Right ventricle myocardium superior (tissue), 1 donor: ENCODE results near the gene CCDC187. TPM values are rescaled to one million over a fixed set of nuclear protein-coding genes. Genes with fewer than 3 reads are reported as not detected.

Experiments
- ATAC-seq: fragments of 200-7000 bp; cut with Tn5 transposase; one replicate; pipeline ENCODE4 v1.9.1; 2020; ENCODE audit warnings: mild to moderate bottlenecking; ENCODE audit not compliant: poor library complexity
- DNase-seq: peaks from one replicate; pipeline ENCODE4 v3.0.0-alpha.2; 2020
- intact Hi-C: fragments of 100-400 bp; cut with DNase I; formaldehyde crosslinking; loops from one replicate; pipeline ENCODE4 v1.11.2; 2022
- total RNA-seq: library from RNA; stranded (reverse); fragmentation: NEBNext Ultra II Directional; extraction: Animal tissue kit (Norgen Biotek cat#: 25700); gene quantifications from one replicate; pipeline ENCODE4 v1.2.1, GENCODE V29; 2021
- donor health status: DM: no; HTN: yes; CAD: no; lungs with severe emphysema.

Gene CCDC187
- total RNA-seq, 1 donor from 2014 or later, result not detected

DNA sequence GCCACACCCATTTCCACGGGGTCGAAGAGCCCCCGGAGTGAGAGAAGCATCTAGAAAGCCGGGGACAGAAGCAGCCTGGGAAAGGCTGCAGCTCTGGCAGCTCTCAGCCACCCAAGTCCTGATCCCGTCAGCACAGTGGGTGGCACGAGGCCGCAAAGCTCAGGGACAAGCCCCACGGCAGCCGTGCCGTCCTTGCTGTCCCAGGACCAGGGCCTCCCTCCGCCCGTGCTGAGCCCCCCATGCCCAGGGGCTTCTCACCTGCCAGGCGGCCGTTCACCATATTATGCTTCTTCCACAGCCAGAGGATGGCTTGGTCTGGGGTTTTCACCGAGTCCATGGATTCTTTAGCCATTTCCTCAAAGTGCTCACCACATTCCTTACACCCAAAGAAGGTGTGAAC lies 92.9 kb downstream of the CCDC187 start:
- ATAC-seq (no peak), DNase-seq (no peak)
- intact Hi-C loops, result no loop called here

DNA sequence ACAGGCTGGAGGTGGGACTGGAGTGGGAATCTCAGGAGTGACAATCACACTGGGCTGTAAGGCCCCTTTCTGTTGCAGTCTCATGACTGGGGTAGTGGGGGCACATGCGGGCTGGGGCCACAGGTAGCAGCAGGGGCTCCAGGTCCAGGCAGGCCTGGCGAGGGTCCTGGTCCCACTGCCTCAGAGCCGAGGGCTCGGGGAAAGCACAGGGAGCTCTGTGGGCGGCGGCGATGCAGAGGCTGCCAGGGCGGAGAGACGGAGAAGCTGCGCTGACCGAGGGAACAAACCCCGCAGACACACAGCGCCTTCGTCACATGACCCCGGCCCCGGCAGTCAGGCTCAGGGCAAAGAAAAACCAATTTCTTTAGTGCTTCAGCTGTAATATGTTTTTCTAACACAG lies 93.6 kb downstream of the CCDC187 start:
- ATAC-seq, result no peak
- DNase-seq, result no peak
- intact Hi-C loops, result no loop called here

DNA sequence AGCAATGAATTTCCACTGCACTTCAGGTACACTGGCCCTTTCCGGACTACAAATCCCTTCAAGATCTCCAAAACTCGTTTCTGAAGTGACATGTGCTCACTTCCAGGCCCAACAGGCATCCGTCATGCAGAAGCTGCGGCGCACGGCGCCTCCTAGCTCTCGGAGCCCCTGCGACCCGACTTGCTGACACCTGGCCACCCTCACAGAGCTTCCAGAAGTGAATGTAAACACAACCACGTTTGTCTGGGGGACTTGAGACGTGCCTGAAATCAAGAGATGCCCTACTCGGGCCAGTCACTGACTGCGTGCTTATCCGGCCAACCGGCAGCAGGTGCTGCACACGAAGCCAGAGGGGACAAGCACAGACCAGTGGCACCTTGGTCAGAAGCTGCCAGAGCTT lies 94.1 kb downstream of the CCDC187 start:
- no peak for DNase-seq
- no peak for ATAC-seq
- intact Hi-C loops, result no loop called here

DNA sequence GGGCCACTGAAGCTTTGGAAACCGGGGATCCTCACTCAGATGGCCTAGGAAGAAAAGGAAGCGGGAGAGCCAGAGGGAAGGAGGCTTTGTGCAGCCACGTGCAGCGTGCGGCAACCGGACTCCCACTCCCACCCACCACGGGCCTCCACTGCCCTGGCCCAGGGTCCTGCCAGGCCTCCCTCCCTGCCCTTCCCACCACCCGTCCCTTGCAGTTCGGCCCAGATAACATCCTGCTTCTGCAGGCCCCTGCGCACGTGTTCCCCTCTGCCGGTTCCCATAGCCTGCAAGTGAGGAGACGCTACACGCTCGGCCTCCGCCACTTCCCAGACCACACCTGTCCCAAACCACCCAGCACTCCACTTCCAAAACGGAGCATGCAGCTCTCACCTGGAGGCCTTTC lies 94.7 kb downstream of the CCDC187 start:
- no peak for DNase-seq
- ATAC-seq, result no peak
- intact Hi-C loops, result no loop called here

DNA sequence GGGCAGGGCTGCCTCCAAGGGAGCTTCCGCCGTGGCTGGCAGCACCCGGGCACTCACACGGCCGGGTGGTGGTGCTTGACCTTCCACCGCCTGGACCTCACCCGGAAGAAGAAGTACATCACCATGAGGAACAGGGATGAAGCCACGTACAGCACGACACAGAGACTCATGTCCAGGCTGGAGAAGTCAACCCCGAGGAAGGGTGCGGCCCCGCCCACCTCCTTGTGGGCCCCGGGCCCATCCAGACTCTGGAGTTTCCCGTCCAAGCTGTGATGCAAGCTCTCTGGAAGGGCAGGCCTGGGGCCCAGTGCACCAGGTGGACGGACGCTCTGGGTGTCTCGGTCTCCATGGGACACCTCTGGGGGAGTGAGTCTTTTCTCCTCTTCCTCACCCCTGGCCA lies 95.2 kb downstream of the CCDC187 start:
- ATAC-seq, result no peak
- no peak for DNase-seq
- intact Hi-C loops, result no loop called here

DNA sequence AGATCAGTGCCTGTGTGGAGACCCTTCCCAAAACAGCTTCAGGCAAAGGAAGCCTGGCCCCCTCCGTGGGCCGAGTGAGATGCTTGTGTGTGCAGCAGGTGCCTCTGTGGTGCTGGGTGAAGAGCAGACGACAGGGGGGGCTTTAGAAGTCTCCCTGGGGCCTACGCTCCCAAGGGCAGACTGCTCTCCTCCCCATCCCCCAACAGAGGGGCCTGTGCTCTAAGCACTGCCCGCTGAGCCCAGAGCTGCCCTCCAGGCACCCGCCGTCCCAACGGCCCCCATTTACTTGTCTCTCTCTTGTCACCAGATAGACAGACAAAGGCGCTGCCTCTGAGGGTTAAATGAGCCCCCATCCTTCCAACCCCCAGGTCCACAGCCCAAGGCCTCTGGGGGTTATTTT lies 96.3 kb downstream of the CCDC187 start:
- ATAC-seq (no peak), DNase-seq (no peak)
- intact Hi-C loops, result no loop called here

DNA sequence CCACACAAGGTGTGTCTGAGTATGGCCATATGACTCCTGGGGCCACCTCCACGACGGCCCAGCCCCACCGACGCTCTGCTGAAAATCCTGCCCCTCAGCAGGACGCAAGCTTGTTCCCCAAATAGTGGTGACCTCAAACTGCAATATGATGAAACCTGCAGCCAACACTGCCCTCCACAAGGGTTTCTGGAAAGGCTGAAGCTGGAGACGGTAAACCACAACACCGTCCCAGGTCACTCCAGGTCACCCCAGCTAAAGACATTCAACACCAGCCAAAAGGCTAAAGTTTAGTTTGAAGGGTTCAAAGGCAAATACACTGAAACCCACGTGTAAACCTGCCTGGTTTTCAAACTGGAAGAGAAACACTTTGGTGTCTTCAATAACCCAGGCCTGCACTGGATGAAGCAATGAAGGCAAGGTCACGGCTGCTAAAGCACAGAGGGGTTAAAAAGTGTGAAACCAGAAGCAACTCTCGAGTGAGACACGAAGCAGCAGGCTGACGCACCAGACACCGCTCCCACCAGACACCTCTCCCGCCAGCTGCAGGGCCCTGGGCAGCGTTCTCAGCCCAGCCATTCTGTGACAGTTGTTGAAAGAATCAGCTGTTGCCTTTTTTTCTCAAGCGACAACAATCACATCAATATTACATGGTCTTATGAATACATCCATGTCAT lies 97.2 kb downstream of the CCDC187 start:
- DNase-seq, result no peak
- intact Hi-C loops, result no loop called here
- no peak for ATAC-seq

DNA sequence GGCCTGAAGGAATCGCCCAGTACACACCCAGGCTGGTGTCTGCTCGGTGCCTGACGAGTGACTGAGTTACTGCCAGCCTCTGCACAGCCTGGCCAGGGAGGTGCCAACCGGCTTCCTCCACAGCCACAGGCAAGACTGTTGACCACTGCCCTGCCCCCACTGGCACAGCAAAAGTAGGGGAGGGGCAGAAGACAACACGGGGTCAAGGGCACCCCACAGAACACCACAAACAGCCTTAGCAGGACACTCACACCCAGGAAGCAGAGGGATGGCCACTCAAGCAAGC lies 98.2 kb downstream of the CCDC187 start:
- no peak for ATAC-seq
- intact Hi-C loops, result no loop called here
- DNase-seq, result no peak

DNA sequence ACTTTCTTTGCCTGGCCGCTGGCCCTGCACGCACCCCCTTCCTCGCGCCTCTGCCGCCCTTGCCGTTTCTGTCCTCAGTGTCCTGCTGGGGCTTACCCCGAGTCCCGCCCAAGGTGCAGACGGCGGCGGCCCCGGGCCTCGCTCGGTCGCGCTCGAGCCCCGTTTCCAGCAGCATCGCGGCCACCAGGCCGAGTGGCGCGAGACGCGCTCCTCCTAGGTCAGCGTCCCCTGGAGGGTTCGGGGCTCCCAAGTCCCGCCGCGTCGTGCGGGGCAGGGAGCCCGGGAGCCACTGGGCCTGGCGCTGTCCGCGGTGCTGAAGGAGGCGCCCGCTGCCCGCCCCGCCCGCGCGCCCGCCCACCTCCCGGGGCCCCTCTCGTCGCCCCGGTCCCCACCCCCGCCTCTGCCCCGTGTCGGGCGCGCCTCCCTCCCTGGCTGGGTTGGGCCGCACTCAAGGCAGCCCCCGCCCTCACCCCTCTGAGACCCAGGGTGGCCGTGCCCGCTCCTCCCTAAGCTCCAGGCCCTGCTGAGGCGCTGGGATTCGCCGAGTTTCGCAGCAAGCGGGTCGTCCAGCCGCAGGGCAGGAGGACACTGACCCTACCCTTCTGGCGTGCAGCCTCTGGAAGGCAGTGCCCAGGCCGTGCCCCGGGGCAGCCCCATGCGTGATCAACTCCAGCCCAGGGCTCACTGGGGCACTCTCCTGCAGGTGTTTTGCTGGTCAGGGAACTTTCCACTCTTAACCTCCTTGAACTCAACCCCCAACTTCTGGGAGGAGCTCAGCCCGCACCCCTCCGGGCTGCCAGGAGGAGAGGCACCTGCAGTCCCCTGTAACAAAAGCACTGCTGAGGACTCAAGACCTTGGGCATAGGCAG lies 98.8 kb downstream of the CCDC187 start, which contains the start of gene LHX3:
LHX3 (minus strand) TSS at position 291 of the 869 bp plus-strand sequence; CDS start at position 175, 116 bp downstream.
- ATAC-seq (peak; percentile 67), DNase-seq (no peak)
- intact Hi-C loops, result no loop called here

DNA sequence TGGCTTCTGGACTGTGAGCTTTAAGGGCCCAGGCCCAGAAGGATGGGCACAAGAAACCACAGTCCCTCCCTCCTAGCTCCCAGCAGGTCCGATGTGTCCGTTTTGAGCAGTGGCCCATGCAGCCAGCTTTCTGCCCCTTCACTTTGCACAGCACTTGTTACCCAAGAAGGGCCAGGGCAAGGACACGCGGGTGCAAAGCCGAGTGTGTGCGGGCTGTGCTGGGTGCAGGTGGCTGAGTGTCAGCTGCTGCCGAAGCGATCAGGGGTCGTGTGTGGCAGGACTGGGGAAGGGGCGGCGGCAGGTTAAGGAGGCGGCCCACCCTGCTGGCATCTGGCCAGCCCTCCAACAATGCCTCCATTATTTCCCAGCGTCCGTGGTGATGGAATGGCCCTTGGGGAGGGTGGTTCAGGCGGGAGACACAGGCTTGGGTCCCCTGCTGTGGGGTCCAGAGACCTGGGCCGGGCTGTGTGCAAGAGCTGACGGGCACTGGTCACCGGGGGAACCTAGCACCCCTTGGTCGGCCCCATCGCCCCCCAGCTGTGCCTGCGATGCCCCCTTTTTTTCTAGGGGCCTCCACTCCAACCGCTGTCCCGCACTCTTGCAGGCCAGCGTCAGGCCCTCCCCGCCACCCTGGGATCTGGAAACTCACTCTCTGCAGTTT lies 99.6 kb downstream of the CCDC187 start:
- ATAC-seq, result no peak
- no peak for DNase-seq
- intact Hi-C loops, result no loop called here

DNA sequence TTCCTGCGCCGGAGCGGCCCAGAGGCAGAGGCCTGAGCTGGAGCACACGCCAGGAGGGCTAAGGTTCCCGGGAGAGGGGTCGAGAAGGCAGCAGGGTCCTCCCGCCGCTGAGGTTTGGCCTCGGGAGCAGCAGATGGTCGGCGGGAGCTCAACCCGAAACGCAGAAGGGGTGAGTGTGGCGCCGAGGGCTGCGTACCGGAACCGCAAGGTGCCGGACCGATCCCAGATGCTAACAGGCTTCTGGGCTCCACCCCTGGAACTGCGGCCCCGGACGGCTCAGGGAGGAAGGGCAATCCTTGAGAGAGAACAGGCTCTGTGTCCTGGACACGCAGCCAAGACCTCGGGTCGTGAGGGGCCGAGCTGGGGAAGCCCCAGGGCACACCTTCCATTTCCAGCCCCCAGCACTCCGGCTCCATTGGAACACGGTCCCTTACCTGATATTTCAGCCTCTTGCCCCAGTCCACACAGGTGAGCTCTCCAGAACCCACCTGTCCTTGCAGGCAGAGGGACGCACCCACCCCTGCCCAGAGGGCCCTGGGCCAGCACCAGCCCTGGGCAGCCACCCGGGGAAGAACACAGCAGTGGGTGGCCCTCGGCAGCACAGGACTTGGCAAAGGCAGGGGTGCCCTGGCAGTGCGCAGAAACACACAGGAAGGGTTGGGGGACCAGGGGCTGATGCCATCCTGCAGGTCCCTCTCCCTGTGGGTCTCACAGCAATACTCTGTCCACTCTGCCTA lies 100.3 kb downstream of the CCDC187 start:
- DNase-seq (no peak), ATAC-seq (no peak)
- intact Hi-C loops, result no loop called here

DNA sequence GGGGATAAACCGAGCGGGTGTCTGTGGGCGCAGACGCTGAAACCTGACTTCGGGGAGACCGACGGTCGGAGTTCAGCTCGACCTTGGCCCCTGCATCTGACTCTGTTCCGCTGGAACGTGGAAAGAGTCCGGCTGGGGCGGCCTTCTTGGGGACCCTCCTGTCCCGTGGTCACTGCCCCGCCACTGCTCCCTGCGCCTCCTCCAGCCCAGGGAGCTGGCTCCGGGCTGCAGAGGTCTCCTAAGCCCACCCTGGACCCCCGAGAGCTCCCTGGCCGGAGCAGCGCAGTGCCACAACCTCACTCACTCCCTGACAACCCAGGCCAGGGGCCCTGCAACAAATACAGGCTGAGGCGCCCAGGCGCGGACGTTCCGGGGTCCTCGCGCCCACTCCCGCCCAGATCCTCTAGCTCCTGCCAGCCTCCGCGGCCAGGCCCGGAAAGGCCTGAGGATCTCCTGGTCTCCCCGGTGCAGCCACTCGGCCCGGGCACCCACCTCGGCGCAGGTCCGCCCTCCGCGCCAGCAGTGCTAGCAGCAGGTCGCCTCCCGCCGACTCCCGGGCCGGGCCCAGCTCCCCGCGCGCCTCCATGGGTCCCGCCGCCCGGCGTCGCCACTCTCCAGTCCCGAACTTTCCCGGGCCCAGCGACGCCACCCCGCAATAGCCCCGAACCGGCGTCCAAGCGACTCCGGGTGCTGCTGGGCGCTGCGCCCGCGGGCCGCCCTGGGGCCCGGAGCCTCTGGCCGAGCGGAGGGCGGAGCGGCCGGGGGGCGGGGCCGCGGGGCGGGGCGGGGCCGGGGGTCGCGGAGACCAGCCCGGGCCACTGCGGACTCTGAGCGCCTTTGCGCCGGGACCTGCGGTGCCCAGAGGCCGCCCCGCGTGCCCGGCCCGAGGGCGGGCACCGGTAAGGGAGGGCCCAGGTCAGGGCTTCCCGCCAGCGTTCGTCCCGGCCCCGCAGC lies 101.2 kb downstream of the CCDC187 start:
- intact Hi-C loops, result no loop called here
- DNase-seq, result no peak
- no peak for ATAC-seq

DNA sequence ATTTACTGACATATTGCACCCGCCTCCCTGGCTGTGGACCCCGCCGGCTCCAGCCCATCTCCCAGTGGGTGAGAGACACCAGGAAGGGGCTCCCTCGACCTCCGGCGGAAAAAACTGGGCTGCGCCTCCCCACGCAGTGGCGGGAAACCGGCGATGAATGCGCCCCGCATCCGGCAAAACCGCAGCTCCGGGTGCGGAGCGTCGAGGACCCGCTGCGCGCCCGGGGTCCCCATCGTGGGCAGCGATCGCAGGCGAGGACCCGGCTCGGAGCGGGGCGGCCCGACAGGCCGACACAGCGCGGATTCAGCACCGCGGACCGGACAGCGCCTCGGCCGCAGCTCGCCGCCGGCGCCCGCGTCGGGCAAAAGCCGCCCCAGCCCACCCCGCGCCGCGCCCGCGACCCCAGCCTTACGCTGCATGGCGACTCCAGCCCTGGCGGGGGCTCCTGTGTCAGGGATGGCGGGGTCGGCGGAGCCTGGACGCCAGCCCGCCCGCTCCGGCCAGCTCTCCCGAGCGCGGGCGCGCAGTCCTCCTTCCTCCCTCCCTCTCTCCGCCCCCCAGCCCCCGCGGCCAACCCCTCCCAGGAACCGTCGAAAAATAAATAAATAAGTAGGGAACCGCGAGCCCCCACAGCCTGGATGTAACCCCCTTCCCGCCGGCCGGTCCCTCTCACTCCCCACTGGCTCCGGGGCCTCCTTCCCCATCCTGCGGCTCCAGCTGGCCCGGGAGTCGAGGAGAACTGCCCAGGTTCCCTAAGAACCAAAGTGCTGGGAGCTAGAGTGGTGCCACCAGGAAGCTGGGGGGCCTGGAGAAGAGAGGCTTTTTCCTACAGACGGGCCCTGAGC lies 102.1 kb downstream of the CCDC187 start:
- ATAC-seq, result peak; percentile 64
- DNase-seq, result no peak
- intact Hi-C loops, result no loop called here

DNA sequence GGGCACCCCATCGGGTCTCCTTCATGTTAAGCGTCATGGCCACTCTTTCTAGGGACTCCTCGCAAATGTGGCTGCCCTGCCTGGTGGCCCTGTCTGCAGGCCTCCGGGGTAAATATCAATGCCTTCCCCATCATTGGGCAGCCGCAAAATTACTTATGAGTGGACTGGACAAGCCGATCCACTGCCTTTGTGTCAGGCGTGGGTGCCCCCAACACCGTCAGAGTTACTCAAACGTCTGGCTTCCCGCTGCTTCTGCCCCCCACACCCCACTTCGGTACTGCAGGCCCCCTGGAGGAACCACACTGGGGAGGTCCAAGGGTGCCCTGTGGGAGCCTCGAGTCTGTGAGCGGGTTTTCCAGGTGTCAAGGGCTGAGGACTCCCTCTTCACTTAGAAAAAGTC lies 102.7 kb downstream of the CCDC187 start:
- ATAC-seq (no peak), DNase-seq (no peak)
- intact Hi-C loops, result no loop called here

DNA sequence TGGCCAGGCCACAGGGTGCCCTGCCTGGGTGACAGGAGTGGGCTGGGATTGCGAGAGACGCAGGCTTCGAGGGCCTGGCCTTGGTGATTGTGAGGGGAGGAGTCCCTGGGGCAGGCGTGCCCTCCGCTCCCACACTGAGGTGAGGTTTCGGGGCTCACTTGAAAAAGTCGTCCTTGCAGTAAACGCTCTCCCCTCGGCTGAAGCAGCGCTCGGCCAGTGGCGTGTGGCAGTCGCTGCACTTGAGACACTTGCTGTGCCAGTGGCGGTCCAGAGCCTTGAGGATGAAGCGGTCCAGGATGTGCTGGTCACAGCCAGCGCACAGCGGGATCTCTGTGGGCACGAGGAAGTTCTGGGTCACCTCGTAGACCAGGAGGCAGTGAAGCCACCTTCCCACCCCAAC lies 103.5 kb downstream of the CCDC187 start:
- ATAC-seq, result no peak
- DNase-seq, result no peak
- intact Hi-C loops, result no loop called here
